ENCODE data around the gene PTOV1. TPM values are rescaled to one million over a fixed set of nuclear protein-coding genes. Genes with fewer than 3 reads are reported as not detected.

The PTOV1 gene
- total and polyA plus RNA-seq, 2 experiments from 2014 or later = 114 to 294 TPM

DNA sequence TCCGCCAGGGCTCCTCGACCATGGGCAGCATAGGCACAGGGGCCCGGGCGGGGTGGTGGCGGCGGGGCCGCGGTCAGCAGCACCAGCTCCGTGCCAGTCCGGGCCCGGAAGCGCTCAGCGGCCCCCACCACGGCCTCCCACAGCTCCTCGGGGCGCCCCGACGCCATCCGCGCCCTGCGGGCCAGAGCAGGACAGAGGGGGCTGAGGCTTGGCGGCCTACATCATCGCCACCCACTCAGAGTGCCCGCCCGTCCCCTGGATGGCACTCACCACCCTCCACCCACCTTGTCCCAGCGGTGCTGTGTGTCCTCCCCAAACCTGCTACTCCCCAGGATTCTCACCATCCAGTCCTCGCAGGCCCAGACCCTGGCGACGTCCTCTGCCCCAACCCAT lies 22.2 kb downstream of the PTOV1 start:
- Histone ChIP-seq H3K36me3 (replicated peaks; ENCODE audit: insufficient read depth, low read depth) (no peaks in the 10 kb centered on the region), H3K9me3 (ENCODE audit: low read depth) (no peaks in the 10 kb centered on the region), H3K27ac (no peak overlapping the region), H3K4me2 (no peak overlapping the region), H3K9me2 (replicated peaks; ENCODE audit: insufficient read depth) (no peaks in the 10 kb centered on the region), H3K4me3 (no peak overlapping the region), H3K27me3 (no peaks in the 10 kb centered on the region), H2AFZ (no peak overlapping the region), H3K4me1 (ENCODE audit: insufficient read depth) (peaks cover 15% of the 10 kb centered on the region), H4K20me1 (ENCODE audit: insufficient read depth, poor library complexity, severe bottlenecking) (no peaks in the 10 kb centered on the region), H3K79me2 (peaks cover 34% of the 10 kb centered on the region)
- no peak for DNase-seq (ENCODE audit: low spot score)
- TF ChIP-seq, protein P1, sequence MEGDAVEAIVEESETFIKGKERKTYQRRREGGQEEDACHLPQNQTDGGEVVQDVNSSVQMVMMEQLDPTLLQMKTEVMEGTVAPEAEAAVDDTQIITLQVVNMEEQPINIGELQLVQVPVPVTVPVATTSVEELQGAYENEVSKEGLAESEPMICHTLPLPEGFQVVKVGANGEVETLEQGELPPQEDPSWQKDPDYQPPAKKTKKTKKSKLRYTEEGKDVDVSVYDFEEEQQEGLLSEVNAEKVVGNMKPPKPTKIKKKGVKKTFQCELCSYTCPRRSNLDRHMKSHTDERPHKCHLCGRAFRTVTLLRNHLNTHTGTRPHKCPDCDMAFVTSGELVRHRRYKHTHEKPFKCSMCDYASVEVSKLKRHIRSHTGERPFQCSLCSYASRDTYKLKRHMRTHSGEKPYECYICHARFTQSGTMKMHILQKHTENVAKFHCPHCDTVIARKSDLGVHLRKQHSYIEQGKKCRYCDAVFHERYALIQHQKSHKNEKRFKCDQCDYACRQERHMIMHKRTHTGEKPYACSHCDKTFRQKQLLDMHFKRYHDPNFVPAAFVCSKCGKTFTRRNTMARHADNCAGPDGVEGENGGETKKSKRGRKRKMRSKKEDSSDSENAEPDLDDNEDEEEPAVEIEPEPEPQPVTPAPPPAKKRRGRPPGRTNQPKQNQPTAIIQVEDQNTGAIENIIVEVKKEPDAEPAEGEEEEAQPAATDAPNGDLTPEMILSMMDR (IDR thresholded peaks at IDR 0.05; ENCODE audit: poor library complexity) = no peak
- TF ChIP-seq EZH2phosphoT487 (IDR thresholded peaks at IDR 0.05; ENCODE audit: low read depth, severe bottlenecking, unreplicated experiment) (no peak), EZH2 (IDR thresholded peaks at IDR 0.05; ENCODE audit: borderline replicate concordance) (no peak)
- WGBS (ENCODE audit: low lambda C conversion rate, missing lambda C conversion rate) = 99% methylated on average over 17 of the region's 29 CpGs

DNA sequence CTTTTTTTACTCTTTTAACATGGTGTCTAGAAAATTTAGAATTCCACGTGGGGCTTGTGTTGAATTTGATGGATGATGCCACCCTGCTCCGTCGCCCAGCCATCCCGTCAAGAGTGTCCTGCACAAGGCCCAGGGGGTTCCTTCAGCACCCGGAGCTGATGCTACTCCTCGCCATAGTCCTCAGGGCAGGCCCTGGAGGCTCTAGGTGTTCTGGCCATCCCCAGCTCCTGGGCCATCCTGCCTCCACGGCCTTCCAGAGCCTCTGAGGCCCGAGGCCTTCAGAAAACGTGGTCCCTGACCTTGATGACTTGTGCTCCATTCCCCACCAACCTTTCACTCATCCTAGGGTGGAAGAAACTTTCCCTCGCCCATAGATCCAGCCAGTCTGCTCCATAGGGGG lies 22.9 kb downstream of the PTOV1 start:
- H3K79me2 ChIP-seq = peaks cover 39% of the 10 kb centered on the region
- H3K27me3 ChIP-seq = no peaks in the 10 kb centered on the region
- no peak overlapping the region for H3K4me3 ChIP-seq
- no peaks in the 10 kb centered on the region for H3K36me3 ChIP-seq (replicated peaks; ENCODE audit: insufficient read depth, low read depth)
- no peak overlapping the region for H2AFZ ChIP-seq
- H3K9me2 ChIP-seq (replicated peaks; ENCODE audit: insufficient read depth) = no peaks in the 10 kb centered on the region
- WGBS (ENCODE audit: low lambda C conversion rate, missing lambda C conversion rate) = 96% methylated on average over 10 of the region's 10 CpGs
- DNase-seq (ENCODE audit: low spot score) = no peak
- no peak overlapping the region for H3K4me2 ChIP-seq
- no peaks in the 10 kb centered on the region for H3K9me3 ChIP-seq (ENCODE audit: low read depth)
- no peak overlapping the region for H3K27ac ChIP-seq
- H3K4me1 ChIP-seq (ENCODE audit: insufficient read depth) = peaks cover 13% of the 10 kb centered on the region
- TF ChIP-seq EZH2 (IDR thresholded peaks at IDR 0.05; ENCODE audit: borderline replicate concordance) (no peak), EZH2phosphoT487 (IDR thresholded peaks at IDR 0.05; ENCODE audit: low read depth, severe bottlenecking, unreplicated experiment) (no peak)
- TF ChIP-seq, protein P1 (IDR thresholded peaks at IDR 0.05; ENCODE audit: poor library complexity) = no peak
- H4K20me1 ChIP-seq (ENCODE audit: insufficient read depth, poor library complexity, severe bottlenecking) = no peaks in the 10 kb centered on the region

DNA sequence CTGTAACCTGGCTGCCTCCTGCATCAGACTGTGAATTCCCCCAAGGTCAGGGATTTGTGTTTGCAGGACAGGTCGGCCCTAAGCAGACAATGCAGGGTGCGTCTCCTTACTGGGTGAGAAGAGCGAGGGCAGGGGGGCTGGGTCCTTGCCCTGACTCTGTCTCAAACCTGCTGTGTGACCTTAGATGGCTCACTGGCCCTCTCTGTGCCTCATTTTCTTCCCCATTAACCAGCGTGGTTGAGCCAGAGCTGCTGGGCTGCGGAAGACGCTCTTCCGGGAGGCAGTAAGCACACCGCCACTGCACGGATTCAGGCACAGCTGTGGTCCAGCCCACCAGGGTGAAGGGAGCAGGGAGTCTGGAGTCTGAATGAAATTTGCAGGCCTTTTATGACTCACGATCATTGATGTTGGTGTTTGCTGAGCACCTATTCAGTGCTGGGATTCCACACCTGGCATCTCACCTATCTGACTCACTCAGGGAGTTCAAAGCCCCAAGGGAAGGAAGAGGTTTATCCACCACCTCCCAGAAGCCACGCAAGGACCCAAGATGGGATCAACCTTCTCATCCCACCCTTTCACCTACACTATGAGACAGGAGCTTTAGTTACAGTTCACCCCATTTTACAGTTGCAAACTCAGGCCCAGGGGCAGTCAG lies 23.7 kb downstream of the PTOV1 start:
- Histone ChIP-seq H2AFZ (no peak overlapping the region), H3K4me1 (ENCODE audit: insufficient read depth) (peaks cover 16% of the 10 kb centered on the region), H3K27ac (no peak overlapping the region), H3K79me2 (peaks cover 47% of the 10 kb centered on the region), H3K36me3 (replicated peaks; ENCODE audit: insufficient read depth, low read depth) (no peaks in the 10 kb centered on the region), H3K9me2 (replicated peaks; ENCODE audit: insufficient read depth) (no peaks in the 10 kb centered on the region), H3K9me3 (ENCODE audit: low read depth) (no peaks in the 10 kb centered on the region), H3K4me3 (no peak overlapping the region), H3K27me3 (no peaks in the 10 kb centered on the region), H3K4me2 (peak overlapping the region; percentile 90), H4K20me1 (ENCODE audit: insufficient read depth, poor library complexity, severe bottlenecking) (no peaks in the 10 kb centered on the region)
- WGBS (ENCODE audit: low lambda C conversion rate, missing lambda C conversion rate) = 96% methylated on average over 11 of the region's 11 CpGs
- DNase-seq (ENCODE audit: low spot score) = no peak
- TF ChIP-seq EZH2 (IDR thresholded peaks at IDR 0.05; ENCODE audit: borderline replicate concordance) = no peak
- TF ChIP-seq EZH2phosphoT487 (IDR thresholded peaks at IDR 0.05; ENCODE audit: low read depth, severe bottlenecking, unreplicated experiment) = no peak
- TF ChIP-seq, protein P1 (IDR thresholded peaks at IDR 0.05; ENCODE audit: poor library complexity) = no peak
